Endothelial cell of umbilical vein (primary cell): Measurements from ENCODE around the gene SYTL3. TPM values are rescaled to one million over a fixed set of nuclear protein-coding genes. Genes with fewer than 3 reads are reported as not detected.

Source experiments
- BruUV-seq: library from RNA; stranded (reverse); fragments of 400-500 nt; replicated peaks from 2 replicates; lab custom pipeline; 2021; lab: Mats Ljungman, UMichigan
- CTCF ChIA-PET: fragments of 300-600, 350-600 bp; sonication (Branson Sonifier 250); formaldehyde crosslinking; loops from one replicate; lab custom pipeline; 2021; ENCODE audit warnings: antibody characterized with exemption, inconsistent platforms; lab: Charles Lee
- POLR2A ChIA-PET: fragments of 300-600, 350-600 bp; sonication (Branson Sonifier 250); formaldehyde crosslinking; loops from one replicate; lab custom pipeline; 2021; ENCODE audit warnings: antibody characterized with exemption, inconsistent platforms; lab: Charles Lee
- DNase-seq: peaks from one replicate; pipeline ENCODE4 v3.0.0-alpha.2; 2011; ENCODE audit warnings: low read depth, low spot score
- FAIRE-seq: peaks from 2 replicates; lab custom pipeline; 2011; peaks lifted over from hg19 to GRCh38; lab: Jason Lieb, UNC
- H2AFZ ChIP-seq: 2 replicates; pipeline ENCODE4 v1.6.0; 2012; ENCODE audit warnings: low read depth, low read length, control low read depth, inconsistent platforms
- H3K27ac ChIP-seq: 2 replicates; pipeline ENCODE4 v1.5.1; 2011; ENCODE audit warnings: low read depth, mild to moderate bottlenecking, control low read depth, low read length, moderate library complexity; ENCODE audit not compliant: insufficient read depth
- H3K27me3 ChIP-seq, 2 experiments: 2 replicates each; pipeline versions ENCODE4 v1.6.0 to v1.6.1; 2011; ENCODE audit warnings: low read length in 2 of 2, mixed read lengths in 1 of 2; ENCODE audit not compliant: control insufficient read depth in 2 of 2, insufficient read depth in 2 of 2
- H3K36me3 ChIP-seq, 2 experiments: 2 replicates in 1 of 2; 3 replicates in 1 of 2; pipeline ENCODE4 v1.5.1; 2011; ENCODE audit warnings: low read length in 2 of 2, mild to moderate bottlenecking in 1 of 2, moderate library complexity in 1 of 2; ENCODE audit not compliant: control insufficient read depth in 2 of 2, insufficient read depth in 2 of 2; ENCODE audit errors: extremely low read depth in 1 of 2
- H3K4me1 ChIP-seq: 3 replicates; pipeline ENCODE4 v1.5.1; 2011; ENCODE audit warnings: mild to moderate bottlenecking, low read length; ENCODE audit not compliant: control insufficient read depth, insufficient read depth; ENCODE audit errors: extremely low read depth
- H3K4me2 ChIP-seq: 2 replicates; pipeline ENCODE4 v1.6.1; 2011; ENCODE audit warnings: low read length, control low read depth, mixed read lengths; ENCODE audit not compliant: insufficient read depth
- H3K4me3 ChIP-seq, 3 experiments: fragments of 200-600 bp in 1 of 3; sonication (generic), shearing (Covaris generic) in 1 of 3; replicated peaks in 1 of 3; 2 replicates each; pipeline ENCODE4 v1.5.1; 2011 to 2016; ENCODE audit warnings: control low read depth in 3 of 3, low read length in 3 of 3, mild to moderate bottlenecking in 2 of 3, inconsistent platforms in 1 of 3, low read depth in 1 of 3, moderate library complexity in 1 of 3; ENCODE audit not compliant: insufficient read depth in 1 of 3
- H3K79me2 ChIP-seq: 2 replicates; pipeline ENCODE4 v1.6.0; 2012; ENCODE audit warnings: low read length, inconsistent platforms; ENCODE audit not compliant: control insufficient read depth, insufficient read depth
- H3K9ac ChIP-seq: replicated peaks from 2 replicates; pipeline ENCODE3; 2011; ENCODE audit warnings: low read length, control low read depth; ENCODE audit not compliant: insufficient read depth; ENCODE audit errors: extremely low read depth
- H3K9me1 ChIP-seq: replicated peaks from 3 replicates; pipeline ENCODE4 v1.6.0; 2011; ENCODE audit warnings: mild to moderate bottlenecking, low read length; ENCODE audit not compliant: control insufficient read depth, insufficient read depth; ENCODE audit errors: extremely low read depth
- H3K9me3 ChIP-seq: replicated peaks from 2 replicates; pipeline ENCODE4 v1.5.1; 2012; ENCODE audit warnings: low read length, inconsistent platforms; ENCODE audit not compliant: control insufficient read depth, insufficient read depth
- H4K20me1 ChIP-seq: replicated peaks from 2 replicates; pipeline ENCODE3; 2011; ENCODE audit warnings: mild to moderate bottlenecking, low read length; ENCODE audit not compliant: control insufficient read depth, insufficient read depth; ENCODE audit errors: extremely low read depth
- CTCF ChIP-seq, 2 donors: IDR thresholded peaks; 1 replicate in 1 of 2; 2 replicates in 1 of 2; pipeline ENCODE4 v1.5.1; 2011; ENCODE audit warnings: low read length in 2 of 2, mild to moderate bottlenecking in 2 of 2, moderate library complexity in 2 of 2, control low read depth in 1 of 2, inconsistent platforms in 1 of 2, low read depth in 1 of 2; ENCODE audit not compliant: insufficient read depth in 1 of 2; ENCODE audit errors: extremely low read depth in 1 of 2
- EZH2 ChIP-seq: IDR thresholded peaks from 2 replicates; pipeline ENCODE4 v1.6.1; 2012; ENCODE audit warnings: borderline replicate concordance, low read depth, mild to moderate bottlenecking, moderate library complexity, low read length, inconsistent platforms; ENCODE audit not compliant: severe bottlenecking
- FOS ChIP-seq: IDR thresholded peaks from 2 replicates; pipeline ENCODE4 v1.6.1; 2011; ENCODE audit warnings: mild to moderate bottlenecking, low read length, moderate library complexity, borderline replicate concordance; ENCODE audit not compliant: insufficient read depth
- GATA2 ChIP-seq: IDR thresholded peaks from 2 replicates; pipeline ENCODE4 v1.7.0; 2011; ENCODE audit warnings: low read depth, mild to moderate bottlenecking, moderate library complexity, mixed read lengths, low read length; ENCODE audit not compliant: insufficient read length, insufficient read depth
- JUN ChIP-seq: IDR thresholded peaks from 2 replicates; pipeline ENCODE4 v1.6.1; 2011; ENCODE audit warnings: borderline replicate concordance, low read depth; ENCODE audit not compliant: insufficient read length, insufficient read depth
- MAX ChIP-seq: IDR thresholded peaks from 2 replicates; pipeline ENCODE4 v1.6.1; 2011; ENCODE audit not compliant: insufficient read depth, insufficient read length
- MYC ChIP-seq: IDR thresholded peaks from one replicate; pipeline ENCODE4 v1.6.1; 2011; ENCODE audit warnings: mild to moderate bottlenecking, low read depth, low read length
- POLR2A ChIP-seq: IDR thresholded peaks from 2 replicates; pipeline ENCODE4 v1.6.1; 2012; ENCODE audit warnings: low read depth, mild to moderate bottlenecking, control low read depth, low read length
- POLR2AphosphoS5 ChIP-seq: IDR thresholded peaks from 2 replicates; pipeline ENCODE4 v1.6.1; 2012; ENCODE audit warnings: low read depth, mild to moderate bottlenecking, control low read depth, low read length, moderate library complexity; ENCODE audit not compliant: insufficient read depth
- dilution Hi-C: fragments of 300-500 bp; cut with MboI; formaldehyde crosslinking; loops from one replicate; pipeline ENCODE4 v1.15.0; 2019; ENCODE audit warnings: low sequenced_read_pairs; ENCODE audit not compliant: extremely low pct_ligation_motif_present
- intact Hi-C: fragments of 100-400 bp; cut with micrococcal nuclease; formaldehyde crosslinking; loops from one replicate; pipeline ENCODE4 v1.10.0; 2022
- polyA plus RNA-seq, 4 experiments: library from polyadenylated mRNA; depleted of rRNA in 3 of 4; stranded (reverse) in 3 of 4; unstranded in 1 of 4; fragments of >200 nt; gene quantifications; 2 replicates each; pipeline versions ENCODE4 v1.2.1 to v1.2.3, GENCODE V29; 2011 to 2012; ENCODE audit warnings: missing spikeins in 1 of 4
- total RNA-seq: library from RNA; stranded (reverse); gene quantifications from 2 replicates; pipeline ENCODE4 v1.2.3, GENCODE V29; 2021

The SYTL3 gene
- total and polyA plus RNA-seq, 2 donors (not counting 3 experiments of a cell fraction or from before 2014, with no cell fraction given), result 0.59 to 0.77 TPM

- Histone ChIP-seq H3K9ac (no peak overlapping the region), H4K20me1 (no peaks in the 10 kb centered on the region), H3K4me1 (no peaks in the 10 kb centered on the region), H3K9me1 (no peaks in the 10 kb centered on the region), H3K27me3 (no peaks in the 10 kb centered on the region), H3K4me2 (no peak overlapping the region), H3K36me3 (peaks cover 17 to 52% of the 10 kb centered on the region in 2 experiments), H3K27ac (no peak overlapping the region), H3K79me2 (no peaks in the 10 kb centered on the region), H3K9me3 (no peaks in the 10 kb centered on the region), H3K4me3 (no peak overlapping the region), H2AFZ (no peak overlapping the region)
- no peak for DNase-seq
- dilution Hi-C loops, result no loop called here
- BruUV-seq, result no TSS peak
- CTCF ChIA-PET, result interaction anchor here (0.7 to 2.5 kb wide), 4 partner anchors 48 to 553 kb away, joined by 3 to 9 read pairs (median 4); no protein-coding TSS in a partner anchor
- POLR2A ChIA-PET, result no interaction called here
- FAIRE-seq, result no peak
- intact Hi-C loops, result no loop called here
- no peak for TF ChIP-seq MAX
- TF ChIP-seq POLR2AphosphoS5, result no peak
- TF ChIP-seq JUN, result no peak
- no peak for TF ChIP-seq FOS
- TF ChIP-seq GATA2, result no peak
- no peak for TF ChIP-seq EZH2
- TF ChIP-seq MYC, result no peak
- no peak for TF ChIP-seq CTCF (IDR thresholded peaks at IDR 0.05; ENCODE audit: extremely low read depth in 1 of 2, insufficient read depth in 1 of 2, low read depth in 1 of 2, low read length in 2 of 2)
- TF ChIP-seq POLR2A, result no peak
Observed at GRCh38 chr6:158766621-158767455, 117.0 kb downstream of the SYTL3 start.
